Chondrocyte (in vitro differentiated cells): Measurements from ENCODE around the gene ATG9B. TPM values are rescaled to one million over a fixed set of nuclear protein-coding genes. Genes with fewer than 3 reads are reported as not detected.

Experiments
- DNase-seq: peaks from one replicate; pipeline ENCODE4 v3.0.0; 2021; ENCODE audit warnings: mixed read lengths, low spot score
- H3K27ac Mint-ChIP-seq: one replicate; pipeline ENCODE4 v1.8.0; 2021; ENCODE audit warnings: mild to moderate bottlenecking, moderate library complexity, mixed read lengths; ENCODE audit not compliant: unreplicated experiment
- H3K27me3 Mint-ChIP-seq: 2 replicates; pipeline ENCODE4 v1.8.0; 2021; ENCODE audit warnings: low read depth, mixed read lengths
- H3K36me3 Mint-ChIP-seq: 2 replicates; pipeline ENCODE4 v1.8.0; 2021; ENCODE audit warnings: low read depth, mixed read lengths
- H3K4me1 Mint-ChIP-seq: 2 replicates; pipeline ENCODE4 v1.8.0; 2021; ENCODE audit warnings: low read depth, mild to moderate bottlenecking, mixed read lengths
- H3K4me3 Mint-ChIP-seq: one replicate; pipeline ENCODE4 v1.8.0; 2021; ENCODE audit warnings: mild to moderate bottlenecking, moderate library complexity, mixed read lengths; ENCODE audit not compliant: unreplicated experiment
- H3K9me3 Mint-ChIP-seq: 2 replicates; pipeline ENCODE4 v1.8.0; 2021; ENCODE audit warnings: low read depth, mixed read lengths
- CTCF ChIP-seq: fragments of 200-600 bp; sonication (generic); IDR thresholded peaks from 2 replicates; pipeline ENCODE4 v1.5.0; 2021; ENCODE audit warnings: antibody characterized with exemption, mild to moderate bottlenecking, moderate library complexity
- total RNA-seq: library from RNA; stranded (reverse); gene quantifications from 3 replicates; pipeline ENCODE4 v1.2.1, GENCODE V29; 2021

The ATG9B gene
- total RNA-seq, 1 donor from 2014 or later, result 1.6 TPM

GRCh38 chr7:151008143-151008510, 16.2 kb downstream of the ATG9B start:
- peaks cover 23% of the 10 kb centered on the region for H3K27me3 Mint-ChIP-seq
- TF ChIP-seq CTCF, result no peak
- H3K9me3 Mint-ChIP-seq, result no peaks in the 10 kb centered on the region
- no peak overlapping the region for H3K4me3 Mint-ChIP-seq
- H3K36me3 Mint-ChIP-seq, result no peaks in the 10 kb centered on the region
- no peak overlapping the region for H3K27ac Mint-ChIP-seq
- DNase-seq, result no peak
- H3K4me1 Mint-ChIP-seq, result peaks cover 21% of the 10 kb centered on the region

GRCh38 chr7:151007469-151007898, 16.8 kb downstream of the ATG9B start:
- TF ChIP-seq CTCF, result no peak
- Mint-ChIP-seq H3K27me3 (peaks cover 20% of the 10 kb centered on the region), H3K27ac (no peak overlapping the region), H3K4me1 (peaks cover 17% of the 10 kb centered on the region), H3K4me3 (no peak overlapping the region), H3K36me3 (no peaks in the 10 kb centered on the region), H3K9me3 (no peaks in the 10 kb centered on the region)
- no peak for DNase-seq

GRCh38 chr7:151006590-151007300, 17.5 kb downstream of the ATG9B start:
- H3K4me3 Mint-ChIP-seq, result no peak overlapping the region
- H3K36me3 Mint-ChIP-seq, result no peaks in the 10 kb centered on the region
- no peak overlapping the region for H3K27ac Mint-ChIP-seq
- no peak for DNase-seq
- no peak for TF ChIP-seq CTCF
- H3K9me3 Mint-ChIP-seq, result no peaks in the 10 kb centered on the region
- peaks cover 14% of the 10 kb centered on the region for H3K27me3 Mint-ChIP-seq
- peaks cover 14% of the 10 kb centered on the region for H3K4me1 Mint-ChIP-seq

GRCh38 chr7:151005566-151005965, 18.7 kb downstream of the ATG9B start:
- Mint-ChIP-seq H3K9me3 (no peaks in the 10 kb centered on the region), H3K27me3 (peaks cover 12% of the 10 kb centered on the region), H3K27ac (no peak overlapping the region), H3K4me1 (peaks cover 10% of the 10 kb centered on the region), H3K4me3 (no peak overlapping the region), H3K36me3 (no peaks in the 10 kb centered on the region)
- no peak for TF ChIP-seq CTCF
- no peak for DNase-seq

- Mint-ChIP-seq H3K27me3 (peaks cover 12% of the 10 kb centered on the region), H3K36me3 (no peaks in the 10 kb centered on the region), H3K4me3 (no peak overlapping the region), H3K9me3 (no peaks in the 10 kb centered on the region), H3K4me1 (peaks cover 10% of the 10 kb centered on the region), H3K27ac (no peak overlapping the region)
- TF ChIP-seq CTCF, result no peak
- DNase-seq, result no peak
Observed at GRCh38 chr7:151003572-151003971, 20.7 kb downstream of the ATG9B start.
